C4-2B (cell line): ENCODE data around the gene LAD1.

Source experiments
- H3K27ac ChIP-seq: fragments of 450-650 bp; 2 replicates; pipeline ENCODE4 v1.5.1; 2017
- ZFX ChIP-seq: fragments of 450-650 bp; IDR thresholded peaks from 2 replicates; pipeline ENCODE4 v1.6.1; 2017
- TF ChIP-seq, protein P1 (sequence below): fragments of 450-650 bp; conservative IDR thresholded peaks from 2 replicates; pipeline ENCODE4 v1.5.1; 2017; ENCODE audit warnings: mild to moderate bottlenecking

LAD1 gene

GRCh38 chr1:201419256-201419655, 20.1 kb upstream of the LAD1 start:
- TF ChIP-seq, protein P1, sequence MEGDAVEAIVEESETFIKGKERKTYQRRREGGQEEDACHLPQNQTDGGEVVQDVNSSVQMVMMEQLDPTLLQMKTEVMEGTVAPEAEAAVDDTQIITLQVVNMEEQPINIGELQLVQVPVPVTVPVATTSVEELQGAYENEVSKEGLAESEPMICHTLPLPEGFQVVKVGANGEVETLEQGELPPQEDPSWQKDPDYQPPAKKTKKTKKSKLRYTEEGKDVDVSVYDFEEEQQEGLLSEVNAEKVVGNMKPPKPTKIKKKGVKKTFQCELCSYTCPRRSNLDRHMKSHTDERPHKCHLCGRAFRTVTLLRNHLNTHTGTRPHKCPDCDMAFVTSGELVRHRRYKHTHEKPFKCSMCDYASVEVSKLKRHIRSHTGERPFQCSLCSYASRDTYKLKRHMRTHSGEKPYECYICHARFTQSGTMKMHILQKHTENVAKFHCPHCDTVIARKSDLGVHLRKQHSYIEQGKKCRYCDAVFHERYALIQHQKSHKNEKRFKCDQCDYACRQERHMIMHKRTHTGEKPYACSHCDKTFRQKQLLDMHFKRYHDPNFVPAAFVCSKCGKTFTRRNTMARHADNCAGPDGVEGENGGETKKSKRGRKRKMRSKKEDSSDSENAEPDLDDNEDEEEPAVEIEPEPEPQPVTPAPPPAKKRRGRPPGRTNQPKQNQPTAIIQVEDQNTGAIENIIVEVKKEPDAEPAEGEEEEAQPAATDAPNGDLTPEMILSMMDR = no peak
- TF ChIP-seq ZFX = no peak
- no peak overlapping the region for H3K27ac ChIP-seq

GRCh38 chr1:201418461-201418860, 19.3 kb upstream of the LAD1 start:
- no peak for TF ChIP-seq ZFX
- TF ChIP-seq, protein P1 = no peak

GRCh38 chr1:201414051-201414738, 15.1 kb upstream of the LAD1 start:
- H3K27ac ChIP-seq = no peak overlapping the region
- TF ChIP-seq ZFX = no peak
- TF ChIP-seq, protein P1 = no peak

More at GRCh38 chr1:201418461-201418860, 19.3 kb upstream of the LAD1 start:
- no peak overlapping the region for H3K27ac ChIP-seq

DNA sequence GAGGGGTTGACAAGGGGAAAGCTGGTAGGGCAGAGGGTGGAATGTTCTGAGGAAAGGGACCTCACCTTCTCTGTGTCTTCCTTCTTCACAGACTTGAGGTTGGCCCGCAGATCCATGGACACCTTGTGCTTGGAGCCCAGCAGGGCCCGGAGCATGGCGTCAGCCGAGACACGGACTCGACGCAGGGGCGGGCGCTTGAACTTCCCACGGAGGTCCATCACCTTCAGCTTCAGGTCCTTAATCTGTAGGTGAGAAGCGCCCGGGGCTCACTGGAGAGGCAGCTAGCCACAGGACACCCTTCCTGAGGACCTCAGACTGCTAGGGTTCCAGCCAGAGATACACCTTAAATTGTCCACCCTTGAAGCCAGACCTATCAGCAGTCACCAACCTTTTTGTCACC, 12.2 kb upstream of the LAD1 start:
- no peak overlapping the region for H3K27ac ChIP-seq
- TF ChIP-seq, protein P1 = no peak
- no peak for TF ChIP-seq ZFX

GRCh38 chr1:201409440-201409839, 10.3 kb upstream of the LAD1 start:
- no peak overlapping the region for H3K27ac ChIP-seq
- TF ChIP-seq, protein P1 = no peak
- no peak for TF ChIP-seq ZFX

DNA sequence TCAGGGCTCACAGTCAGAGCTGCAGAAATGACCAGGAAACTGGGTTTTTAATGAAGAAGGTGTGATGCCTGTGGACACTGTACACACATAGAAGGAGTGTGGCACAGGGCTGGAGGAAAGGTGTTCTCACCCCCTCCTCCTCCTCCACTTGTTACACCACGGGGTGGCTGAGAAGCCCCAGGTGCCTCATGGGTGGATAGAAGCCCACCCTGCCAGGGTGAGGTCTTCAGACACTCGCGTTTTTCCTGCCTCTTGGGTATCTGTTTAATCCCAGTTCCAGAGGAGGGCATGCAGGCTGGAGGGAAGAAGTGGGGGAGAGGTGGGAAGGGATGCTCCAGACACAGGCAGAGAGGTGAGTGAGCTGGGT, 9.7 kb upstream of the LAD1 start:
- no peak overlapping the region for H3K27ac ChIP-seq

GRCh38 chr1:201408176-201408833, 9.2 kb upstream of the LAD1 start:
- TF ChIP-seq, protein P1 = peak; percentile 99
- no peak for TF ChIP-seq ZFX
- no peak overlapping the region for H3K27ac ChIP-seq

More for the DNA sequence above, 9.7 kb upstream of the LAD1 start:
- TF ChIP-seq, protein P1 = no peak
- TF ChIP-seq ZFX = no peak
